HepG2 (cell line): Measurements from ENCODE around the gene ZMIZ1. TPM values are rescaled to one million over a fixed set of nuclear protein-coding genes. Genes with fewer than 3 reads are reported as not detected.

Experiments used
- ATF5 ChIP-seq: sonication (generic); formaldehyde crosslinking; IDR thresholded peaks from 2 replicates; pipeline ENCODE4 v1.4.0; 2020; ENCODE audit warnings: mild to moderate bottlenecking, low read depth, missing genetic modification reagents
- CBFB ChIP-seq: sonication (generic); formaldehyde crosslinking; IDR thresholded peaks from 2 replicates; pipeline ENCODE4 v1.4.0; 2020; ENCODE audit warnings: missing genetic modification reagents
- CBX2 ChIP-seq, 2 experiments: fragments of 200-600 bp in 1 of 2; sonication (generic); formaldehyde crosslinking in 1 of 2; IDR thresholded peaks; 2 replicates each; pipeline versions ENCODE4 v1.7.0 to v1.8.1; 2018 to 2022; ENCODE audit warnings: low read depth in 2 of 2, low read length in 1 of 2, mild to moderate bottlenecking in 1 of 2, missing genetic modification reagents in 1 of 2
- CREB1 ChIP-seq, 2 experiments: fragments of 450-650 bp in 1 of 2; IDR thresholded peaks; 2 replicates each; pipeline ENCODE4 v1.6.1; 2016 to 2017; ENCODE audit warnings: control low read depth in 1 of 2, mild to moderate bottlenecking in 1 of 2, missing compliant biosample characterization in 1 of 2, missing genetic modification characterization in 1 of 2
- E2F1 ChIP-seq: sonication (generic); formaldehyde crosslinking; IDR thresholded peaks from 2 replicates; pipeline ENCODE4 v1.5.0; 2020; ENCODE audit warnings: missing genetic modification reagents
- HCFC1 ChIP-seq: fragments of 150-350 bp; IDR thresholded peaks from 2 replicates; pipeline ENCODE4 v1.6.1; 2014; ENCODE audit warnings: low read depth, low read length
- HOXA5 ChIP-seq: sonication (generic); formaldehyde crosslinking; IDR thresholded peaks from 2 replicates; pipeline ENCODE4 v1.4.0; 2020; ENCODE audit warnings: missing genetic modification reagents
- KLF12 ChIP-seq: sonication (generic); formaldehyde crosslinking; IDR thresholded peaks from 2 replicates; pipeline ENCODE4 v1.4.0; 2020; ENCODE audit warnings: missing genetic modification reagents, borderline replicate concordance
- MBNL3 ChIP-seq: fragments of 250-450 bp; sonication (Bioruptor Pico); conservative IDR thresholded peaks from 2 replicates; pipeline ENCODE4 v1.8.0; 2022; ENCODE audit warnings: mild to moderate bottlenecking, inconsistent platforms
- MLLT10 ChIP-seq: sonication (generic); formaldehyde crosslinking; IDR thresholded peaks from 2 replicates; pipeline ENCODE4 v1.4.0; 2020; ENCODE audit warnings: missing genetic modification reagents
- MTF1 ChIP-seq: sonication (generic); formaldehyde crosslinking; IDR thresholded peaks from 2 replicates; pipeline ENCODE4 v1.5.0; 2020; ENCODE audit warnings: missing genetic modification reagents
- NFYB ChIP-seq: sonication (generic); formaldehyde crosslinking; IDR thresholded peaks from 2 replicates; pipeline ENCODE4 v1.4.0; 2020; ENCODE audit warnings: missing genetic modification reagents
- PBX2 ChIP-seq: IDR thresholded peaks from 2 replicates; pipeline ENCODE4 v1.6.1; 2016; ENCODE audit warnings: control low read depth
- PBX3 ChIP-seq: sonication (generic); formaldehyde crosslinking; IDR thresholded peaks from 2 replicates; pipeline ENCODE4 v1.8.1; 2023; ENCODE audit warnings: missing genetic modification reagents, inconsistent platforms, borderline replicate concordance
- PHF5A ChIP-seq: IDR thresholded peaks from one replicate; pipeline ENCODE4 v1.6.1; 2018; ENCODE audit warnings: low read depth, missing genetic modification reagents; ENCODE audit not compliant: unreplicated experiment
- PRPF4 ChIP-seq: fragments of 200-400 bp; formaldehyde crosslinking; IDR thresholded peaks from 2 replicates; pipeline ENCODE4 v1.6.1; 2016; ENCODE audit warnings: low read length, low read depth; ENCODE audit not compliant: poor library complexity, severe bottlenecking
- RCOR2 ChIP-seq: IDR thresholded peaks from 2 replicates; pipeline ENCODE4 v1.6.1; 2016; ENCODE audit warnings: missing biosample characterization, missing genetic modification reagents
- SRY ChIP-seq: sonication (generic); formaldehyde crosslinking; IDR thresholded peaks from 2 replicates; pipeline ENCODE4 v1.8.0; 2022; ENCODE audit warnings: mild to moderate bottlenecking, missing genetic modification reagents
- ZBTB21 ChIP-seq: sonication (generic); formaldehyde crosslinking; IDR thresholded peaks from 2 replicates; pipeline ENCODE4 v1.4.0; 2020; ENCODE audit warnings: missing genetic modification reagents
- ZFP36L2 ChIP-seq: sonication (generic); formaldehyde crosslinking; IDR thresholded peaks from 2 replicates; pipeline ENCODE4 v1.4.0; 2020; ENCODE audit warnings: missing genetic modification reagents
- ZFP41 ChIP-seq: sonication (generic); formaldehyde crosslinking; IDR thresholded peaks from 2 replicates; pipeline ENCODE4 v1.4.0; 2020; ENCODE audit warnings: mild to moderate bottlenecking, missing genetic modification reagents, borderline replicate concordance
- ZNF143 ChIP-seq: sonication (generic); formaldehyde crosslinking; IDR thresholded peaks from 2 replicates; pipeline ENCODE4 v1.4.0; 2020; ENCODE audit warnings: missing genetic modification reagents
- ZNF180 ChIP-seq: sonication (generic); formaldehyde crosslinking; IDR thresholded peaks from 2 replicates; pipeline ENCODE4 v1.4.0; 2020; ENCODE audit warnings: low read depth, missing genetic modification reagents, borderline replicate concordance
- ZNF468 ChIP-seq: sonication (generic); formaldehyde crosslinking; IDR thresholded peaks from 2 replicates; pipeline ENCODE4 v1.8.0; 2022; ENCODE audit warnings: mild to moderate bottlenecking, moderate library complexity, missing genetic modification reagents
- ZNF614 ChIP-seq: IDR thresholded peaks from 2 replicates; pipeline ENCODE4 v1.6.1; 2018; ENCODE audit warnings: missing biosample characterization, missing genetic modification reagents, inconsistent platforms, borderline replicate concordance
- ZNF615 ChIP-seq: sonication (generic); formaldehyde crosslinking; IDR thresholded peaks from 2 replicates; pipeline ENCODE4 v1.5.0; 2020; ENCODE audit warnings: mild to moderate bottlenecking, missing genetic modification reagents, borderline replicate concordance
- ZNF839 ChIP-seq: sonication (generic); formaldehyde crosslinking; IDR thresholded peaks from 2 replicates; pipeline ENCODE4 v1.4.0; 2020; ENCODE audit warnings: missing genetic modification reagents, mild to moderate bottlenecking, borderline replicate concordance
- ZNF878 ChIP-seq: sonication (generic); formaldehyde crosslinking; IDR thresholded peaks from 2 replicates; pipeline ENCODE4 v1.8.1; 2023; ENCODE audit warnings: mild to moderate bottlenecking, missing genetic modification reagents, moderate library complexity
- polyA plus RNA-seq, 8 experiments: library from polyadenylated mRNA; depleted of rRNA in 3 of 8; stranded (reverse) in 7 of 8; unstranded in 1 of 8; fragments of >200 nt; fragmentation: Illumina TruSeq in 4 of 8; extraction: Trizol in 4 of 8; gene quantifications; 2 replicates each; pipeline versions ENCODE4 v1.2.1 to v1.2.3, GENCODE V29; 2011 to 2016; ENCODE audit warnings: low read depth in 4 of 8, missing spikeins in 1 of 8, mixed read lengths in 1 of 8; ENCODE audit not compliant: insufficient read depth in 1 of 8
- total RNA-seq, 5 experiments: library from RNA; depleted of rRNA; stranded (reverse); fragments of >200 nt; fragmentation: Illumina TruSeq; extraction: Trizol; gene quantifications; 2 replicates each; pipeline ENCODE4 v1.2.3, GENCODE V29; 2016; ENCODE audit warnings: low read depth in 1 of 5

ZMIZ1 gene
- total and polyA plus RNA-seq, 2 of the 13 experiments (the other 11 are each of a cell fraction or from before 2014, with no cell fraction given), result 5.3 to 10.2 TPM

GRCh38 chr10:79070606-79071395 lies 2.0 kb downstream of the ZMIZ1 start (continued):
- TF ChIP-seq PBX2 (CRISPR knock-in tag), result no peak
- no peak for TF ChIP-seq PRPF4
- no peak for TF ChIP-seq ZNF468 (CRISPR knock-in tag)
- no peak for TF ChIP-seq NFYB (CRISPR knock-in tag)
- TF ChIP-seq PBX3 (CRISPR knock-in tag), result no peak
- TF ChIP-seq ZFP41 (CRISPR knock-in tag), result no peak
- TF ChIP-seq ZBTB21 (CRISPR knock-in tag), result no peak
- no peak for TF ChIP-seq ZNF615 (CRISPR knock-in tag)
- TF ChIP-seq ZNF180, result no peak
- TF ChIP-seq ZNF878, result no peak
- no peak for TF ChIP-seq HOXA5 (CRISPR knock-in tag)
- TF ChIP-seq MTF1 (CRISPR knock-in tag), result no peak
- no peak for TF ChIP-seq E2F1 (CRISPR knock-in tag)
- TF ChIP-seq ZNF839 (CRISPR knock-in tag), result no peak
- TF ChIP-seq ZFP36L2 (CRISPR knock-in tag), result no peak
- no peak for TF ChIP-seq ZNF614 (CRISPR knock-in tag)
- TF ChIP-seq ATF5 (CRISPR knock-in tag), result no peak
- TF ChIP-seq MBNL3 (CRISPR knock-in tag), result no peak
- no peak for TF ChIP-seq MLLT10 (CRISPR knock-in tag)
- no peak for TF ChIP-seq CBX2 (IDR thresholded peaks at IDR 0.05; ENCODE audit: low read depth, low read length)
- no peak for TF ChIP-seq CBX2 (CRISPR knock-in tag; IDR thresholded peaks at IDR 0.05; ENCODE audit: low read depth)
- TF ChIP-seq PHF5A, result no peak
- TF ChIP-seq KLF12 (CRISPR knock-in tag), result 0 out of 2 replicates have a peak, but pooled peaks have one; percentile 29
- TF ChIP-seq SRY, result no peak
- TF ChIP-seq RCOR2, result no peak
- TF ChIP-seq HCFC1, result no peak
- peak; percentile 20; the same call in 1 of the 2 replicates for TF ChIP-seq ZNF143 (CRISPR knock-in tag)
- TF ChIP-seq CBFB (CRISPR knock-in tag), result no peak
- TF ChIP-seq CREB1 (IDR thresholded peaks at IDR 0.05), result no peak
- no peak for TF ChIP-seq CREB1 (CRISPR knock-in tag; IDR thresholded peaks at IDR 0.05)
